CD4-positive, alpha-beta T cell treated with Interleukin-4 for 4 hours (primary cell): ENCODE results near the gene PNMT.

Experiments
- DNase-seq: peaks from one replicate; pipeline ENCODE4 v3.0.0-alpha.2; 2020

PNMT gene

DNA sequence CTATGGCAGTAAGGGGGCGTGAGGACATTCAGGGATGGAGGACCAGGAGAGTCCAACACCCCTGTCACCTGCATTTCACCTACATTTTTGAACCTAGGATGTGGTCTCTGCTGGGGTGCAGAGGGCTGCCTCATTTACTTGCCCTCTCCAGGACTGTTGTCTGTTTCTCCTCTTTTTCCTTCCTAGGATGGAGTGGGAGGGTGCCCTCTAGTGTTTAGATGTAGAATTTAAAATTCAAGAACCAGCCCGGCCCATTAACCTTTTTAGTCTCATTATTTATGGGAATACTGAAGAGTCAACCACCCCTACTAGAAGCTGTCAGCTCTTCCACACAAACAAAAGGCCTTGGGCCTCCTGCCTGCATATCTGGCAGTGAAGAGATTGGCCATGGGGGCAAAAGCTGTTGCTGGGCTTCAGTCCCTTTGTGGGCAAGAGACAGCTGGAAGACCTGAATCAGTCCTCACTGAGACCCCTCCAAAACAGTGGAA, 33.8 kb upstream of the PNMT start:
- peak; percentile 45 for DNase-seq

DNA sequence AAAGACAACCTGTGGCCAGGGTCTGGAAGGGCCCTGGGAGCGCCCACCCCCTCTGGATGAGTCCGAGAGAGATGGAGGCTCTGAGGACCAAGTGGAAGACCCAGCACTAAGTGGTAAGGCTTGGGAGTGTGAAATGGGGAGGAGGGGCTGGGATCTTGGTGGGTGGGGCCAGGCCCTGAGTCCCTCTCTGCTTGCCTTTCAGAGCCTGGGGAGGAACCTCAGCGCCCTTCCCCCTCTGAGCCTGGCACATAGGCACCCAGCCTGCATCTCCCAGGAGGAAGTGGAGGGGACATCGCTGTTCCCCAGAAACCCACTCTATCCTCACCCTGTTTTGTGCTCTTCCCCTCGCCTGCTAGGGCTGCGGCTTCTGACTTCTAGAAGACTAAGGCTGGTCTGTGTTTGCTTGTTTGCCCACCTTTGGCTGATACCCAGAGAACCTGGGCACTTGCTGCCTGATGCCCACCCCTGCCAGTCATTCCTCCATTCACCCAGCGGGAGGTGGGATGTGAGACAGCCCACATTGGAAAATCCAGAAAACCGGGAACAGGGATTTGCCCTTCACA, 32.6 kb upstream of the PNMT start:
- no peak for DNase-seq

DNA sequence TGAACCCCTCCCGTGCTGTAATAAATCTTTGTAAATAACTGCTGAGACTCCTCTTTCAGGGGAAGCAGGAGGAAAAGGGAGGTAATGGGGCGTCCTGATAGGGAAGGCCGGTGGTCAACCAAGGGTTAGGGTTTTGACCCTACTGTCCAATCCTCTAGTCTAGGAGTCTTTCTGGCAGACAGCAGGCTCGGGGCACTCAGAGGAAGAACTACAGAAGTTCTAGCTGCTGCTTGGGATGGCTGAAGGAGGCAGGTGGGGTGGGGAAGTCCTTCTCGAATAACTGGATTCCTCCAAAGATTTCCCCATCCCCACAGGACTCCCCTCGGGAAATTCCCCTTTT, 31.7 kb upstream of the PNMT start:
- DNase-seq: no peak

DNA sequence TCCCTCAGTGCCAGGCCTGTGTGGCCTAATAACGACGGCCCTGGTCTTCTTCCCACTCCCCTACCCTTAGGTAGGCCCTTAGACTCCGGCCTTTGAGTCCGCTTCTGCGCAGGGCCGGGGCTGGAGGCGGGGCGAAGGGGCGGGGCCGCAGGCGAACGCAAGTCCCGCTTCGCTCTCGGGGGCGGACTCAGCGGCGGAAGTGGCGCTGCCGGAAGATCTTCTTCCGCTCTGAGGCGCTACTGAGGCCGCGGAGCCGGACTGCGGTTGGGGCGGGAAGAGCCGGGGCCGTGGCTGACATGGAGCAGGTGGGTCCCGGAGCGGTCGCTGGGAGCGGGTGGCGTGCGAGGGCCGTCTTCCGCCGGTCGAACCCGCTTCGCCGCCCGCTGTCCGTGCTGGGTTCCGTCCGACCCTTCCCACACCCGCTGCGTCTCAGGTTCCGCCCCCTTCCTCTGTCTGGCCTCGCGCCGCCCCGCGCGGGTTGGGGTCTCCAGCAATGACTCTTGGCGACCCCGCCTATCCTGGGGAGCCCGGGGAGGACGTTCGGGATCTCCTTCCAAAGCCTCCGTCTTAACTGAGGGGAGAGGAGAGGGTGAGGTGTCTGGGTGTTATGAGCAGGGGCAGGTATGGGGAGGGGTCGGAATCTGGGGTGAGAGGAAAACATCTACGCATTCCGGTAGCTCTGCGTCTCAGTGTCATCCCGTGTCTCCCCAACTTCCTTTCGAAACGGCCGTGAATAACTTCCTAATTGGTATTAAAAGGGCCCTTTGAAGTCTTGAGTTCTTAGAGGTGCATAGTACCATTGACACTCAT, 31.1 kb upstream of the PNMT start, which contains the start of gene STARD3:
Gene STARD3, plus strand, starts transcription at position 218 of the 810 bp plus-strand sequence. CDS start 16,388 bp downstream, outside the sequence.
- DNase-seq: peak; percentile 86

DNA sequence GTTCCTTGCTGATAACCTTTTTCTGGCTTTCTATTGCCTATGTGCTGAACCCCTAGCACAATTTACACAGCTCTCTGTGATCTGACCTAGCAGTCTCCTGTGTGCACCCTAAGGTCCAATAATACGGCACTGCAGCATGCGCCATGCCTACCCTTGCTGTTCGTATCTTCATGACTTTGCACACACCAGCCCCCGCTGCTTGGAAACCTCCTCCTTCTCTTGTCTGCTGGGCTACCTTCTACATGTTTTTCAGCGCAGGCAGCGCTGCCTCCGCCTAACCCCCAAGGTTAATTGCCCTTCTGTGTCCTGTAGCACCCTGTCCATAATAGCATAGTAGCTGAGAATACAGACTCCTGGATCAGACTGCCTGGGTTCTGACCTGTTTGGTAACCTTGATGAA, 29.9 kb upstream of the PNMT start:
- no peak for DNase-seq

DNA sequence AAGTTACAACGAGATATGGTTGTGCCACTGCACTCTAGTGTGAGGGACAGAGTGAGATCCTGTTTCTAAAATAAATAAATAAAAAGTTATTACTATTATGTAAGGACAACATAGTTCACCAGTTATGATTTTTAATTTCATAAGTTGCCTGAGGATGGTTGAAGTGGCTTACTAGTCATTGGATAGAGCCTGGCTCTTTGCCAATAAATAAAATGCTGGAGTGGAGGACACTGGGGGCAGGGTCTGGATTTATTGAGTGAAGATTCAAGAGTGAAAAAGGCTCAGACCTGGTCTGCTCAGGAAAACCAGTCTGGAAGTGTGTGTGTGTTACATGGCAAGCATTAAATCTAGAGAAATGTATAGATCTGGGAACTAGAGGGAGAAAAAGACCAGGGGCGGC, 29.2 kb upstream of the PNMT start:
- no peak for DNase-seq

DNA sequence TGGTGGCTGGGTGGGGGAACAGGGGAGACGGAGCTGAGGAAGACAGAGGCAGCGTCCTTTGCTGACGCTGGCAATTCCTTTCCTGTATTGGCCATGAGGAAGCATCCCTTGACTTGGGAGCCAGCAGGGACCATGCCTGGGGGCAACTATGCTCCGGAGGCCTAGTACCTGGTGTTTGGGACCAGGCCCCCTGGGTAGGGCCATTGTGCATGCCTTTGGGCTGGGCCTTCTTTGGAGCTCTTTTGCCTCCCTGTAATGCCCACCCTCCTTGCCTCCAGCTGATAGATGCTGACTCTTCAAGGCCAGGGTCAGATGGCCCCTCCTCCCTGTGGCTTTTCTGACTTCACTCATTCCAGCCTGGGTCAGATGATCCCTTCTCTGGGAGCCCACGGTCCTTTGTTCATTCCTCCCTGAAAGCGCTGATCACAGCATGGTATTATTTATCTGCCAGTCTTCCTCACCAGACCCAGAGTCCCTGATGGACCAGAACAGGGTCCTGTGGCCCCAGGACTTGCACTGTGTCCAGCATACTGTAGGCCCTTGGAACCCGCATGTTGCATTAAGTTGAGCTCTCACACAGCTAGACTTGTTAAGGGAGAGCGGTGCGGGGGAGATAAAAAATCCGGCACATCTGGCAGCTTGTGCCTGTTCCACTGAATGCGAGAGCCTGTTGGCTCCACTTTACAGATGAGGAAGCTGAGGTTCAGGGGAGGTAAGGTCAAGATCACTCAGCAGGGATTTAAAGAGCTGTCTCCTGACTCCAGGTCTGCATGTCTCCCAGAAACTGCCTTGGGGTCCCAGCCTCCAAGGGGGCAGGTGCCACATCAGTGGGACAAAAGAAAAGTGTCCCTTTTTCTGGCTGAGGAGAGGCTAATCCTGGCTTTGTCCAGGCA, 28.4 kb upstream of the PNMT start:
- no peak for DNase-seq

DNA sequence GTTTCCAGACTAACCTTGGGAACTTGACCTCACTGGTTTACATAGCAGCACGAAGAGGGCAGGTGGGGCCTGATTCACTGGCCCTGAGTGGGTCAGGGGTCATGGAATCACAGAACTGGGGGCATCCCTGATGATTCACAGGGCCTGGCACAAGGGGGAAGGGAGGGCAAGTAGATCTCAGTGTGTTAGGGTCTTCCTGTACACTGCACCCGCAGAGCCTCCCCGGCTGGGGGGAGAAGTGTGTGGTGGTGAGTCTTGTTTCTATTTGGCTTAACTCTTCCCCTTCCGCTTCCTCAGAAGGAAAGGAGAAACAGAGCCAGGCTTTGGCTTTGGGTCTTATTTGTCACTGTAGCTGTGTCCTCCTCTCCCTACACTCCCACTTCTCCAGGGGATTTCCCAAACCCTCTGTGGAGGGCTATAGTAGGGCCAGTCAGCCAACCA, 27.6 kb upstream of the PNMT start:
- DNase-seq: no peak

DNA sequence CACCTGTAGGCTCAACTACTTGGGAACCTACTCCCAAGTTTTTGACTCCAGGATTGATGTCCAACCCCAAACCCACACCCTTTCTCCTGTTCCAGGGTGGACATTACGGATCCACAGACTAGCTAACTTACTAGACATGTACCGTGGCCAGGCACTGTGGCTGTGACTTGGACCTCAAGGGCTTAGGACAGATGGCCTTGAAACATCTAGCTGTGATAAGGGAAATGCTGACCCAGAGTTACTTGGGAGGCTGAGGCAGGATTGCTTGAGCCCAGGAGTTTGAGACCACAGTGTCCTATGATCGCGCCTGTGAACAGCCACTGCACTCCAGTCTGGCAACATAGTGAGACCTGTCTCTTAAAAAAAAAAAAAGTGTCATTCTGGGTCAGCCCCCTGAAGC, 27.2 kb upstream of the PNMT start:
- no peak for DNase-seq

DNA sequence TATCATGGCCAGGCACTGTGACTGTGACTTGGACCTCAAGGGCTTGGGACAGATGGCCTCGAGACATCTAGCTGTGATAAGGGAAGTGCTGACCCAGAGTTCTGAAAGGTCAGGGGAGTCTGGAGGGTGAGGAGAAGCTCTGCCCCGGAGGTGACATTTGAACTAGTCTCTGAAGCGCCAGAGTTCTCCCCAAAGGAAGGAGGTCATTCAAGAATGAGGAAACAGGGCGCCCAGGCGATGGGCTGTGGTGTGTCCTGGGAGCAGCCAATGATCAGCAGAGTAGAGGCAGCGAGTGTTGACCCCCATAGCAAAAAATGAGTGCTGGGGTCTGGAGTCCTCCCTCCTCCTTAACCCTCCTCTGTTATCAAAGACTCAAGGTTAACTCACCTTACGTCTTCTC, 26.4 kb upstream of the PNMT start:
- DNase-seq: no peak

DNA sequence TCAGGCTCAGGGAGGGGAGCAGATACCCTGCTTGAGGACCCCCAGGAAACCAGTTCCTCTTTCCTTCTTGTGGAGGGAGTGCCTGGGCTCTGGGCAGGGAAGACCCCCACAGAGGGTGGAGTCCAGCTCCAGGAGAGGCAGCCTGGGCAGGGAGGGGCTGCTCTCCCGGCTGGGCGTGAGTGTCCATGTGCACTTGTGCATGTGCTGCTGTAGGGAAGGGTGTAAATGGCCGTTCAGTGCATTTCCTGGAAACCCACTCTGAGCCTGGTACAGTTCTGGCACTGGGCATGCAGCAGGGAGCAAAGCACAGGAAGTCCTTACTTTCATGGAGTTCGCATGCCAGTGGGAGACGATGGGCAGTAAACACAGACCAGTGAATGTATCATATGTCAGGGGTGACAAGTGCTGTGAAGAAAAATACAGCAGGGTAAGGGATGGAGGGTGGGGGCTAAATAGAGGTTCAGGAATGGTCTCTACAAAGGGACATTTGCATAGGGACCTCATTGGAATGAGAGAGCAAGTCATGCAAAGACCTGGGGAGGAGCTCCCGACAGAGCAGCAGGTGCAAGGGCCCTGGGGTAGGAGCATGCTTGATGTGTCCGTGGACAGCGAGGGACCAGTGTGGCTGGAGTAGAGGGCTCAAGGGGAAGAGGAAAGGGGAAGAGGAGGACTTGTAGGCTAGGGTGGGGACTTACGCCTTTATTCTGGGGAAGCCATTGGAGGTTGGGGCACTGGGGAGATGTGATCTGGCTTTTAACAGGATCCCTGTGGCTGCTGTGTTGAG, 25.8 kb upstream of the PNMT start:
- no peak for DNase-seq

DNA sequence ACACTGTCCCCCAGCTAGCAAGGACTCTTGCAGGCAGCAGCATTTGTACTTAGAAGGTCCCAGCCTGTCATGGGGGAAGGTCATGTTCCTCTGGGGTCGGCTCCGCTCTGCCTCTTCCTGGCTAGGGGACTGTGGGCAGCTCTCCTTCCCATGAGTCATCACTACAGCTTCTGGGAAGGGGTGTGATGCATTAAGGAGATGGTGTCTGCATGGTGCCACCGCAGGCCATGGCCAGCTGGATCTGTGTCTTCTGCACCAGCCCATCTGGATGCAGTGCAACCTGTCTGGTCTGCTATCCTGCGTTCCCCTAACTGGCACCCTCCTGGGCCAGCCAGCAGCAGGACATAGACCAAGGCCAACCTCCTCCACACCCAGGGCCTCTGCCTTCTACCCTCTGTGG, 25.0 kb upstream of the PNMT start:
- DNase-seq: no peak

DNA sequence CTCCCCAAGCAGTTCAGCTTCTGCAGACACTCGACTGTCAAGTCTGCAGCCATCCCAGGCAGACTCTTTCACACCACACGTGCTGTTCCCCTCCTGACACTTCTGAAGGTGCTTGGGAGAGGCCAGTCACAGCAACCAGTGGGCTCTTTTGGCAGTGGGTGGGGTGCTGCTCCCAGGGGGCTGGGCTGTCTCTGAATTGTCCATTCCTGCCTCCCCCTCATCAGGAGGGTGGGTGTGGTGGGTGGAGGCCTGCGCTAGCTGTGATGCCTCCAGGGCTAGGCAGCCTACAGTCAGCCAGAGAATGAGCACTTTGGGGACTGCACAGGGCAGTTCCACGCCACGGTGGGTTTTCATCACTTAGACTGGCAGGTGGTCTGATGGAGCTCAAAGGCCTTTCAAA, 21.0 kb upstream of the PNMT start:
- DNase-seq: no peak

DNA sequence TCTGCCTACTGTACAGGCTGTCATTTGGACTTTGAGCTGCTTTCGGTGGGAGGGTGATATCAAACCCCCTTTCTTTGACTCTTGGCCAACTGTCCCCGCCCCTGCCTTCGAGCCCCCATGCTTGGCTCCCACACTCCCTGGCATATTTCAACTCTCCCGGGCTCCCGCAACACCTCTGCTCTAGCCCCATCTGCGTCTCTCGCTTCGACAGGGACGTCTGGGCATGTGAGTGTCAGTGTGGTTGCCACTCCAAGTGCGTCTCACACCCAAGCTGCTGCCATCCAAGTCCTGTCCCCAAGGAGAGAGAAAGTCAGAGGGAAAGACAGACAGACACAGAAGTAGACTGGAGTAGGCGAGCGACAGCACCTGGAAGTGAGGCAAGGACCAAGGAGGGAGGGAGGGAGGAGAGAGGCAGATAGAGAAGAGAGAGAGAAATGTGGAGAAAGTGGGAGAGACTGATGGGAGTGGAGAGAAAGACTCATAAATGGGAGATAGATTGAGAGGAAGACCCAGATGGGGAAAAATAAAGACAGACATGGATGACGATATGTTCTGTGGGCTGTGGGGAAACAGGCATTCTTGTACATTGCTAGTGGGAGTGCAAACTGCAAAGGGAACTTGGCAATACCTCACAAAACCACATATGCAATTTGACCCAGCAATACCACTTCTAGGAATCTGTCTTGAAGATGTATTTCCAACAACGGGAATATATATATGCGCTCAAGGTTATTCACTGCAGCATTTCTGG, 19.5 kb upstream of the PNMT start:
- DNase-seq: no peak

DNA sequence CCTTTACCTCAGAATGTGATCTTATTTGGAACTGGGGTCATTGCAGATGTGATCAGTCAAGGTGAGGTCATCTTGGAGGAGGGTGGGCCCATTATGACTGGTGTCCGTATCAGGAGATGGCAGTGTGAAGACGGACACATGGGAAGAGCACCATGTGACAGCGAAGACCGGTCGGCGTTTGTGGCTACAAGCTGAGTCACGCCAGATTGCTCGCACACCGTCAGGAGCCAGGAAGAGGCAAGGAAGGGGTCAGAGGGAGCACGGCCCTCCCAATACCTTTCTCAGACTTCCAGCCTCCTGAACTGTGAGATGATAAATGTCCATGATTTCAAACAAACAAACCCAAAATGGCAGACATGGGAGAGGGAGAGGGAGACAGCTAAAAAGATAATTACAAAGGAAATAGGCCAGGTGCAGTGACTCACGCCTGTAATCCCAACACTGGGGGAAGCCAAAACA, 18.1 kb upstream of the PNMT start:
- no peak for DNase-seq

DNA sequence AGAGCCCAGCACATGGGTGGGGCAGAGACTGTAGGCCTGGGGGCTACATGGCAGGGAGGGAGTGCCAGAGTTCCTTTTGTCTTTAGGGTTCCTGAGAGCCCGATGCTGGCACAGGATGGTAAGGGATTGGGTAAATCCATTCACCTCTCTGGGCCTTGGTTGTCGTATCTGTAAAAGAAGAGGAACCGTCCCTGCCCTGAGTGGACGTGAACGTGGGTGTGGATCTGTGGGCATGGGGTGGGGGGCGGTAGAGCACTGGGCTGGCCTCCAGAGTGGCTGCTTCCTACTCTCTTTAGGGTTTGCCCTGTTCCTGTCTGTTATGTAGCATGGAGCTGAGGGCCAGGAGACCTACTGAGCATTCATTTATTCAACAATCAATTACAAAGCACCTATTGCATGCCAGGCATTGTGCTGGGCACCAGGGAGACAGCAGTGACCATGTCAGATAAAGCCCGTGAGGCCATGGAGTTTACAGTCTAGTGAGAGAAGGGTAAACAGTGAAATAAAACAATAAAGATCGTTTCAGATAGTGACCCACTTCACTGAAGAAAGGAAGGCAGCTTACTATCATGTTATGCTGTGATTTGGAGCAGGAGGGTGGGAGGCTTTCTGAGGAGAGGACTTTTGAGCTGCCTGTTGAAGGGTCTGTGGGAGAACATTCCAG, 16.2 kb upstream of the PNMT start:
- DNase-seq: no peak

DNA sequence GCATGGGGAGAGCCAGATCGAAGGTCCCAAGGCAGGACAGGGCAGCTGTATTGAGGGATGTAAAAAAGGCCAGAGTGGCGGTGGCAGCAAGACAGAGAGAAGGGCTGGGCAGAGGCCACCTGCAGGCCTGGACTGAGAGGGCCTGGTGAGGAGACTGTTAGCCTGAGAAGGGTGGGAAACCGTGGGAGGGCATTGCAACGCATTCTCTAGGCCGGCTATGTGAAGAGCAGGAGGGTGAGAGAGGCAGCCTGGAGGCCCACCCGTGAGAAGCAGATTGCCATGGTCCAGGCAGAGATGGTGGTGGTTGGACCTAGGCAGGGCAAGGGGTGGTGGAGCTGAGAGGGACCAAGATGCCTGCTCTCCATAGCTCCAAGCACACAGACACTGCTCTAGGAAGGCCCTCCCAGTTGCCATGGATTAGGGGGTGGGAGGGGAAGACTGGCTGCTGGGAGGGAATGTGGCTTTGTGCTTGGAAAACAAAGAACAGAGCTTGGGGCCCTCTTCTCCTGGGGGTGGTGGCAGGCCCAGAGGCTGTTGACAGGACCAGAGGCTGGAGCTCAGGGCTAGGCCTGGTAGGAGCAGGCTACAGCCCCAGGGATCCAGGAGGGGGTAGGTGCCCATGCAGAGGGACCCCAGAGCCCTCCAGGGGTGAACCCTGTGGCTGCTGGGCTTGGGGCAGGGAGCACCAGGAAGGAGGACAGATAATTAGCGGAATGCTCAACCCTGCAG, 15.5 kb upstream of the PNMT start:
- DNase-seq: no peak

DNA sequence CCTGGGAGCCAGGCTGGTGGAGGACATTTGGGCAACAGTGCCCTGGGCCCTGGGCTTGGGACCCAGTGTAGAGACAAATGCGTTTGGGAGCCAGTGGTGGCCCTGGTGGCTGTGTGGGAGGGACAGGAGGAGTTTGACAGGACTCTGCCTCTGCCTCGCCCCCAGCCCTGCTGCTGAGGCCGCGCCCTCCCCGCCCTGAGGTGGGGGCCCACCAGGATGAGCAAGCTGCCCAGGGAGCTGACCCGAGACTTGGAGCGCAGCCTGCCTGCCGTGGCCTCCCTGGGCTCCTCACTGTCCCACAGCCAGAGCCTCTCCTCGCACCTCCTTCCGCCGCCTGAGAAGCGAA, 15.0 kb upstream of the PNMT start:
- no peak for DNase-seq

DNA sequence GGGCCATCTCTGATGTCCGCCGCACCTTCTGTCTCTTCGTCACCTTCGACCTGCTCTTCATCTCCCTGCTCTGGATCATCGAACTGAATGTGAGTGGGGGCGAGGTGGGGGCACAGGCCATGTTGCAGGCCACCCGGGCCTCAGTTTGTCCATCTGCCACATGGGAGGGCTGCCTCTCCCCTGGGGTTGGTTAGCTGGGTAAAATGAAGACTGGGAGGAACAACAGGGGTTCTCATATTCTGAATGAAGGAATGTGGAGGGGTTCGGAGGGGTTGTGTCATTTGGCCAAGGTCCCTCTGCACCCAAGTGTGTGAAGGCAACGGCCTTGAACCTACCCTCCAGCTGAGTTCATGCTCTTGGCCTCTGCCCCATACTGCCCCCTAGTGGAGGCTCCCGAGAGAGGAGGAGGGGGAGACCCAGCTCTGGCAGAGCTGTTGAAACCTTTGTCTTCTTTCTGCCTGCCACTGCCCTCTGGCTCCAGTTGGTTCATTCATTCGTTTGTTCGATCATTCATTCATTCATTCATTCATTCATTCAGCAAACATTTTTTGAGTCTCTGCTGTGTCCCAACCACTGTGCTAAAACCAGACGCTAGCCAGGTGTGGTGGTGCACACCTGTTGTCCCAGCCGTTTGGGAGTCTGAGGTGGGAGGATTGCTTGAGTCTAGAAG, 14.5 kb upstream of the PNMT start:
- DNase-seq: peak; percentile 65

DNA sequence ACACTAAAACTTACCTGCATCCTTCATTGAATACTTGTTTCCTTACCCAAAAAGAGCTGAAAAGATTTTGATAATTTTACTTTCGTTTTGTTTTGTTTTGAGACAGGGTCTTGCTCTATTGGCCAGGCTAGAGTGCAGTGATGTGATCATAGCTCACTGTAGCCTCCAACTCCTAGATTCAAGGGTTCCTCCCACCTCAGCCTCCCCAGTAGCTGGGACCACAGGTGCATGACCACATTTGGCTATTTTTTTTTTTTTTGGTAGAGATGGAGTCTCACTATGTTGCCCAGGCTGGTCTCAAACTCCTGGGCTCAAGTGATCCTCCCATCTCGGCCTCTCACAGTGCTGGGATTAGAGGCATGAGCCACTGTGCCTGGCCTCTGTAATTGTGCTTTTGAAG, 13.1 kb upstream of the PNMT start:
- no peak for DNase-seq
